Subcutaneous adipose tissue (tissue), 4 donors: ENCODE measurements around the gene IQCE. TPM values are rescaled to one million over a fixed set of nuclear protein-coding genes. Genes with fewer than 3 reads are reported as not detected.

Source experiments
- CTCF ChIP-seq: fragments of 450-650 bp; IDR thresholded peaks from one replicate; pipeline ENCODE4 v1.5.1; 2016; ENCODE audit warnings: low read depth, mild to moderate bottlenecking, control low read depth, antibody characterized with exemption, moderate library complexity
- total RNA-seq, 4 donors: library from RNA; depleted of rRNA; stranded (reverse); fragments of >200 nt; gene quantifications; one replicate each; pipeline ENCODE4 v1.1.0, GENCODE V29; 2016

The IQCE gene
- total RNA-seq, 4 donors from 2014 or later = 9.0 to 20.7 (median 12.6) TPM

GRCh38 chr7:2658941-2659340, 100.2 kb downstream of the IQCE start:
- TF ChIP-seq CTCF = no peak

- no peak for TF ChIP-seq CTCF
Measured at GRCh38 chr7:2659556-2660358, 101.0 kb downstream of the IQCE start.

GRCh38 chr7:2660359-2661095, 101.7 kb downstream of the IQCE start:
- TF ChIP-seq CTCF = no peak

- TF ChIP-seq CTCF = no peak
Measured at GRCh38 chr7:2661096-2661449, 102.3 kb downstream of the IQCE start.

- no peak for TF ChIP-seq CTCF
Measured at GRCh38 chr7:2661602-2662272, 103.0 kb downstream of the IQCE start.

GRCh38 chr7:2662273-2663120, 103.7 kb downstream of the IQCE start:
- TF ChIP-seq CTCF = no peak
